Right lobe of liver (tissue), 6 donors: ENCODE data around the gene FGF13. TPM values are rescaled to one million over a fixed set of nuclear protein-coding genes. Genes with fewer than 3 reads are reported as not detected.

Source experiments
- ATAC-seq, 4 donors: fragments of 200-7000 bp; cut with Tn5 transposase; one replicate each; pipeline ENCODE4 v1.9.1; 2020; ENCODE audit warnings: mild to moderate bottlenecking in 4 of 4, moderate library complexity in 4 of 4
- DNase-seq, 3 donors: peaks; one replicate each; pipeline ENCODE4 v3.0.0-alpha.2; 2020
- H3K27ac ChIP-seq, 3 donors: fragments of 200-600 bp; one replicate each; pipeline ENCODE4 v1.8.0; 2022
- H3K27me3 ChIP-seq, 2 donors: fragments of 200-600 bp; one replicate each; pipeline ENCODE4 v1.8.0; 2022
- H3K36me3 ChIP-seq, 4 donors: fragments of 200-600 bp; sonication (generic) in 1 of 4; one replicate each; pipeline versions ENCODE4 v1.5.1 to v1.8.0; 2017 to 2022; ENCODE audit warnings: control low read depth in 1 of 4
- H3K4me1 ChIP-seq, 4 donors: fragments of 200-600 bp; sonication (generic) in 1 of 4; one replicate each; pipeline versions ENCODE4 v1.5.1 to v1.8.0; 2017 to 2022; ENCODE audit warnings: control low read depth in 1 of 4
- H3K4me3 ChIP-seq, 3 donors: fragments of 200-600 bp; one replicate each; pipeline ENCODE4 v1.8.0; 2022
- H3K9me3 ChIP-seq, 4 donors: fragments of 200-600 bp; sonication (generic) in 1 of 4; one replicate each; pipeline versions ENCODE4 v1.5.1 to v1.8.0; 2017 to 2022; ENCODE audit warnings: control low read depth in 1 of 4
- POLR2A ChIP-seq: fragments of 450-650 bp; IDR thresholded peaks from one replicate; pipeline ENCODE4 v1.6.1; 2017; ENCODE audit warnings: antibody characterized with exemption, mild to moderate bottlenecking
- WGBS: methylation state at CpG from one replicate; pipeline ENCODE4 v1.1.6; 2018; ENCODE audit warnings: low coverage, low lambda C conversion rate; ENCODE audit not compliant: insufficient coverage; ENCODE audit errors: missing lambda C conversion rate; 5-methylcytosine and 5-hydroxymethylcytosine counted together
- intact Hi-C, 2 donors: fragments of 100-400 bp; cut with DNase I; formaldehyde crosslinking; loops; one replicate each; pipeline versions ENCODE4 v1.11.2 to v1.14.1; 2022
- total RNA-seq, 6 experiments: library from RNA; depleted of rRNA in 2 of 6; stranded (reverse); fragments of >200 nt in 2 of 6; fragmentation: NEBNext Ultra II Directional in 3 of 6; extraction: Animal tissue kit (Norgen Biotek cat#: 25700) in 3 of 6; gene quantifications; one replicate each; pipeline versions ENCODE4 v1.1.0 to v1.2.4, GENCODE V29; 2016 to 2023
- TF ChIP-seq, protein P1 (sequence below), 4 donors: fragments of 200-600 bp in 3 of 4; fragments of 450-650 bp in 1 of 4; IDR thresholded peaks; one replicate each; pipeline versions ENCODE4 v1.5.1 to v1.8.0; 2016 to 2022; ENCODE audit warnings: antibody characterized with exemption in 4 of 4, mild to moderate bottlenecking in 2 of 4
- donor health status: DM: no; HTN: yes; CAD: no.
- donor health status: DM: no; HTN: no; CAD: no.
- donor health status: DM: no; HTN: no; CAD: no.
- donor health status: DM: no; HTN: yes; CAD: no.
- donor health status: DM: no; HTN: yes; CAD: no.

FGF13 gene
- total RNA-seq, 6 experiments from 2014 or later, result 0.37 to 2.8 (median 1.1) TPM

GRCh38 chrX:138748480-138748879 lies 37.0 kb upstream of the FGF13 start:
- ATAC-seq, result no peak
- no peak overlapping the region for H3K27ac ChIP-seq
- TF ChIP-seq POLR2A, result no peak
- TF ChIP-seq, protein P1, sequence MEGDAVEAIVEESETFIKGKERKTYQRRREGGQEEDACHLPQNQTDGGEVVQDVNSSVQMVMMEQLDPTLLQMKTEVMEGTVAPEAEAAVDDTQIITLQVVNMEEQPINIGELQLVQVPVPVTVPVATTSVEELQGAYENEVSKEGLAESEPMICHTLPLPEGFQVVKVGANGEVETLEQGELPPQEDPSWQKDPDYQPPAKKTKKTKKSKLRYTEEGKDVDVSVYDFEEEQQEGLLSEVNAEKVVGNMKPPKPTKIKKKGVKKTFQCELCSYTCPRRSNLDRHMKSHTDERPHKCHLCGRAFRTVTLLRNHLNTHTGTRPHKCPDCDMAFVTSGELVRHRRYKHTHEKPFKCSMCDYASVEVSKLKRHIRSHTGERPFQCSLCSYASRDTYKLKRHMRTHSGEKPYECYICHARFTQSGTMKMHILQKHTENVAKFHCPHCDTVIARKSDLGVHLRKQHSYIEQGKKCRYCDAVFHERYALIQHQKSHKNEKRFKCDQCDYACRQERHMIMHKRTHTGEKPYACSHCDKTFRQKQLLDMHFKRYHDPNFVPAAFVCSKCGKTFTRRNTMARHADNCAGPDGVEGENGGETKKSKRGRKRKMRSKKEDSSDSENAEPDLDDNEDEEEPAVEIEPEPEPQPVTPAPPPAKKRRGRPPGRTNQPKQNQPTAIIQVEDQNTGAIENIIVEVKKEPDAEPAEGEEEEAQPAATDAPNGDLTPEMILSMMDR (IDR thresholded peaks at IDR 0.05), result peak; percentile 30 to 61 (median 60)
- H3K4me1 ChIP-seq, result no peaks in the 10 kb centered on the region
- DNase-seq, result no peak
- H3K9me3 ChIP-seq, result no peaks in the 10 kb centered on the region
- 2% methylated on average over 3 of the region's 3 CpGs for WGBS
- H3K36me3 ChIP-seq, result no peaks in the 10 kb centered on the region
- H3K27me3 ChIP-seq, result peaks cover 0 to 6% of the 10 kb centered on the region in 2 donors
- H3K4me3 ChIP-seq, result no peak overlapping the region
- intact Hi-C loops, result loop anchor here in 1 of 2 donors (10.0 kb wide), 1 partner anchor 554 kb away; no protein-coding TSS in a partner anchor

DNA sequence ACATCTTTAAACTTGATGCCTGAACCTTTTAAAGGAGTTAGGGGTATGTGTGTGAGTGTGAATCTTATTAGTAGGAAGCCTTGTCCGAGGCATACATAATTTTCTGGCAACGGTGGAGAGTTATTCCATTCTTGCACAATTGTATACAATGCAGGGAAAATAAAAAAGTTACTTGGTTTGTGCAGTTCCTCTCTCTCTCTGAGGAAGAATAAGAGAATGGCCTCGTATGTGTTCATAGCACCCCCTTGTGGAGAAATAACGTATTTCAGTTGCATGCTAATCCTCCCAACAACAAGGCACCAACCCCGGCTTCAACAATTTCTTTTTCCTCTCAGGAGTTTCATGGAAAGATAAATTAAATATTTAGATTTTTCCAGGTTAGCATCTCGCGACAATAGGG lies 33.7 kb upstream of the FGF13 start:
- DNase-seq (no peak), ATAC-seq (peak; percentile 58 to 92 (median 82))
- Histone ChIP-seq H3K27ac (no peak overlapping the region), H3K4me1 (no peaks in the 10 kb centered on the region), H3K27me3 (peaks cover 0 to 6% of the 10 kb centered on the region in 2 donors), H3K9me3 (no peaks in the 10 kb centered on the region), H3K4me3 (no peak overlapping the region), H3K36me3 (no peaks in the 10 kb centered on the region)
- intact Hi-C loops, result loop anchor here in 1 of 2 donors (10.0 kb wide), 1 partner anchor 550 kb away; no protein-coding TSS in a partner anchor
- WGBS, result 2% methylated on average over 7 of the region's 7 CpGs
- no peak for TF ChIP-seq POLR2A
- TF ChIP-seq, protein P1 (IDR thresholded peaks at IDR 0.05), result peak; percentile 73 to 85 (median 80)

GRCh38 chrX:138742217-138742616 lies 30.7 kb upstream of the FGF13 start:
- 59% methylated on average over 4 of the region's 5 CpGs for WGBS
- ATAC-seq (no peak), DNase-seq (no peak)
- Histone ChIP-seq H3K27me3 (peaks cover 0 to 4% of the 10 kb centered on the region in 2 donors), H3K4me3 (no peak overlapping the region), H3K9me3 (no peaks in the 10 kb centered on the region), H3K4me1 (no peaks in the 10 kb centered on the region), H3K36me3 (no peaks in the 10 kb centered on the region), H3K27ac (no peak overlapping the region)
- TF ChIP-seq, protein P1 (IDR thresholded peaks at IDR 0.05), result no peak
- no peak for TF ChIP-seq POLR2A
- intact Hi-C loops, result loop anchor here in 1 of 2 donors (10.0 kb wide), 1 partner anchor 547 kb away; no protein-coding TSS in a partner anchor

DNA sequence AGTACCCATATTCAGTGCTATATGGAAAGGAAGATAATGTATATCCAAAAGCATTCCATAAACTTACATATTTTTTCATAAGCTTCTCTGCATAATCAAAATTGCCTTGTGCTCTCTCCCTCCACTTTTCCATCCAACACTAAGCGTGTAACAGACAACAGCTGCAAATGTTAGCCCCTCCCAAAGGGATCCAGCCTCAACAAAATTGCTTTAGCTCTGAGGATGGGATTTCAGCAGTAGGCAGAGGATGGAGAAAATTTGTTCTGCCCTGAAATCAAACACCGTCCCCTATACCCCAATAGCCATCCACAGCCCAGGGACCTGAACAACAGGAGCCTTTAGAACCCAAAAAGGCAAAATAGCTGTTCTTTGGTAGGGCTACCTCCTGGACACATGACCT lies 28.8 kb upstream of the FGF13 start:
- no peak for TF ChIP-seq POLR2A
- TF ChIP-seq, protein P1 (IDR thresholded peaks at IDR 0.05), result no peak
- Histone ChIP-seq H3K27me3 (peaks cover 0 to 8% of the 10 kb centered on the region in 2 donors), H3K4me1 (no peaks in the 10 kb centered on the region), H3K9me3 (no peaks in the 10 kb centered on the region), H3K27ac (no peak overlapping the region), H3K36me3 (no peaks in the 10 kb centered on the region), H3K4me3 (no peak overlapping the region)
- DNase-seq (no peak), ATAC-seq (no peak)
- intact Hi-C loops, result loop anchor here in 1 of 2 donors (10.0 kb wide), 1 partner anchor 546 kb away; no protein-coding TSS in a partner anchor
- 69% methylated on average over 2 of the region's 2 CpGs for WGBS
